Fibroblast of gingiva (primary cell): ENCODE measurements around the gene KRT28.
A peak's percentile ranks its signal among the peaks of the same experiment; 100 is the strongest.

ENCODE experiments used
- DNase-seq: peaks from one replicate; pipeline ENCODE4 v3.0.0-alpha.2; 2011; ENCODE audit warnings: low read depth

Gene KRT28, protein sequence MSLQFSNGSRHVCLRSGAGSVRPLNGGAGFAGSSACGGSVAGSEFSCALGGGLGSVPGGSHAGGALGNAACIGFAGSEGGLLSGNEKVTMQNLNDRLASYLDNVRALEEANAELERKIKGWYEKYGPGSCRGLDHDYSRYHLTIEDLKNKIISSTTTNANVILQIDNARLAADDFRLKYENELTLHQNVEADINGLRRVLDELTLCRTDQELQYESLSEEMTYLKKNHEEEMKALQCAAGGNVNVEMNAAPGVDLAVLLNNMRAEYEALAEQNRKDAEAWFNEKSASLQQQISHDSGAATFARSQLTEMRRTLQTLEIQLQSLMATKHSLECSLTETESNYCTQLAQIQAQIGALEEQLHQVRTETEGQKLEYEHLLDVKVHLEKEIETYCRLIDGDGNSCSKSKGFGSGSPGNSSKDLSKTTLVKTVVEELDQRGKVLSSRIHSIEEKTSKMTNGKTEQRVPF

DNA sequence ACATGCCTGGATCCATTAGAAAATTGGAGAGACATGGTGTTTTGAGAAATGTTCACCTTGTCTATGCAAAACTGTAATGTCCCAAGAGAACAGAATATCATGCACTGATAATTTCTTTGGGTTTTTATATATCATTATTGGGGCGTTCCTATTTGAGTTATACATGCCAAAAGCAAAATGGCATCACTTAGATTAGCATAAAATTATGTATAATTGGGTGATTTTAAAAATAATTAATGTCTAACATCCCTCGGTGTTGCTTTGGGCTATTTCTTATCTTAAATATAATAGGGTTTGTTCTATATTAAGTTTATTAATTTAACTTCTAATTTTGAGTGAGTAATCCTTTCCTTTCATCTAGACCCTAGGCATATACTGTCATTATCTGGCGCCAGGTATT is at the start of gene KRT28:
TSS of gene KRT28 (minus strand) at position 101 of the 400 bp plus-strand sequence. CDS start at position 35, 66 bp downstream.
- no peak for DNase-seq

DNA sequence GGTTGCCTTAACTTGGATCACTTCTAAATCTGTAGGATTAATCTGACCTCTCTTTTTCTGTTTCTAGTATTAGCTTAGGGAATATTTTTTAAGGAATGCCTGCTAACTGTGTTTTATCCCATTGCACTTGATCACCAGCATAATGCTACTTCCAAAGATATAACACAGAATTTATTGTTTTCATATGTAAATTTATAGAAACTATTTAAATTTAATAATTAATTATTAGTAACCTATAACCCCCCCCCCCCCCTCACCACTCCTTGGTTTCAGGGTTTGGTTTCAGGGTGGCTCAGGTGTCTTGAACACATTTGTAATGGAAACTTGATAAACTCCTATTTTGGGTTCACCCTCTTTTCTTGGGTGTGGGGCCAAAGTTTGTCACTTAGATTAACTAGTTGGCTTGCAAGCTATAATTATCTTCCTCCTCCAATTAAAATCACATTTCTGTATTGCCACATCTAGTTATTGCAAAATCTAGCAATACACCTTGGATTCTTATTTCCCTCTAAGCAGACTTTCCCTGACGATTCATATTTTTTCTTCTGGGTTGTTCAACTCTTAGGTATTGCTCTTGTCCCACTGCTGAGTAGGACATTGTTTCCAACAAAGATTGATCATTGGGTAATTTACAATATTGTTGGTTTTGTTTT is 49.0 kb upstream of the KRT28 start:
- no peak for DNase-seq

DNA sequence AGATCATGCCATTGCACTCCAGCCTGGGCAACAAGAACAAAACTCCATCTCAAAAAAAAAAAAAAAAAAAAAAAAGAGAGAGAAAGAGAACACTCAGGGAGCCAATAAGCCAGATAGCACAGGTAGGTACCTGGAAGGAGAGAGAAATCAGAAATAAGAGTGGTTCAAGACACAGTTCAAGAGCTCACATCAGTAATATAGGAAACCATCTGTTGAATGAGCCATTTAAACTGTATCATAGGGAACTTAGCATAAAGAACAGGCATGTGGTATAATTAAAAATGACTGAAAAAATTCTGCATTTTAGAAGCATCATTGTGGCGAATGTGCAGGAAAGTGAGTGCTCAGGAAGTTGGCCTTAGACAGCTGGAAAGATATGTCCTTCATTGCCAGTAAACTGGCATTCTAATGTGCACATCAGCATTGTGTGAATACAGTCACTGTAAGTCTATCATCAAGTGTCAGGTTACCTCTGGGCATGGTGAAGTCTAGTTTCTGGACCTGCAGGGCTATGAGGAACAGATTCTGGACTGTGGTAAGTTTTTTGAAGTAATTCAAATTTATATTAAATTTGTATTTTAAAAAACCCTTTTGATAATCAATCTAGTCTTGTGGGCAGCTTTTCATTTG is 46.9 kb upstream of the KRT28 start:
- DNase-seq, result peak; percentile 51

DNA sequence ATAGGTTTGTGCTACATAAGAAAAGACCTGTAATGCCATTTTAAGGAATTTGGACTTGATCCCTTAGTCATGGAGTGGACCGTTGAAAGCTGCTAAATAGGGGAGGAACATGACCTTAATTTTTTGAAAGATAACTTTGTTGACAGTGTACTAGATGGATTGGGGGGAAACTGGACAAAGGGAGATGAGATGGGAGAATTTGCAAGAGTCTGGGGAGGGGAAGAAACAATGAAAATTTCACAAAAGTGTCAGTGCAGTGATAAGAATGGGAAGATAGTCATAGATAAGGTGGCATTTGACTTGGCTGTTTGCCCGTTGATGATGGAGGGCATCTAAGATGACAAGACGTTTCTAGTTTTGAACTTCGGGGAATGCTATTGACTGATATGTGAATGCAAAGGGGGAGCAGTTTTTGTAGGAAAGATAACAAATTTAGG is 44.9 kb upstream of the KRT28 start:
- no peak for DNase-seq

DNA sequence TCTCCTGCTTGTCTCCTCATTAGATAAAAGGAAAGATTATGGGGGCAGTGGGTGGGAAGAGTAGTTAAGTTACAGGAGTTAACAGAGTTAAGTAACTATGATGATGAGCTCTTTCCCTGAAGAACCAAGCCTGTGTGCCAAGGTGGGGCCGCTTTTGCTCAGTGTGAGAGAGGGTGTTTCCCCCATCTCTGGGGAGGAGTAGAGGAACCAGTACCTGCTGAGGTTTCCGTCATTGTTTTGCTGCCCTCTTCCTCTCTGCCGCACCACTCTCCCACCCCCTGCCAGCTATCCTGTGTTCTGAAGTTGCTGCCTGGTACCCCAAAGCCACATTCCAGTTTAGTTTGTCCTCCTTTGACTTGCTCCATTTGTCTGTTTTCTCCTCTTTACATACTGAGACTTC is 43.5 kb upstream of the KRT28 start:
- DNase-seq, result no peak

DNA sequence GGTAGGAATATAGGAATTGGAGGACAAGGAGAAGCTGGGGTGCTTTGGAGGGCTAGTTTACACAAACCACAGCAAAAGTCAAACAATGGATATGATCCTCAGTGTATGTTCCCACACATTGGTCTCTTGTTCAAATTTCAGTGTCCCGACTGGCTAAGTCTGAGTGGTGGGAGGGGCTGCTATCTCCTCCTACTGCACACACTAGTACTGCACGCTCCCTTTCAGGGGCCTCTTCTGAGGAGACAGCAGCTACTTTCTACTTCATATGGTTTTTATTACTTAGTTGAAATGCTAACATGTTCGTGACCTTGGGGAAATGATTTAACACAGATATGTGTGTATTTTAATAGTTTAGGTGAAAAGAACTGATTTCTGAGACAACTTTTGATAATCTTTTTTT is 41.5 kb upstream of the KRT28 start:
- DNase-seq, result peak; percentile 20

DNA sequence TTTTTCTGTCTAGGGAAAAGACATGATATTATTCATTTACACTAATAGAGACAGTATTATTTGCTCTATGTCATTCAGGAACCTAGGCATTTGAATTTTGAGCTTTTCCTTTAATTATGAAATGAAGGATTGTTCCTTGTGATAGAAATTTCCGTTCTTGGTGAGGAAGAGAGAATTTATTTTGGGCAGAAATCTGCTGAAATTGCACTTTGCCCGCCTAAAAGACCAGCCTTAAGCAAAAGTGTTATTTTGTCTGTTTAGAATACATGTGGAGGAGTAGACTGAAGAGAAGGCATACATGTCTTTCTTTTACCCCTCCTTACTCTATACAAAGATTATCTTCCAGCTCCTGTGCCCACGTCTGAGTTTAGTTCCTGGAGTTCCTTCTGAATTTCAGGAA is 39.4 kb upstream of the KRT28 start:
- no peak for DNase-seq

DNA sequence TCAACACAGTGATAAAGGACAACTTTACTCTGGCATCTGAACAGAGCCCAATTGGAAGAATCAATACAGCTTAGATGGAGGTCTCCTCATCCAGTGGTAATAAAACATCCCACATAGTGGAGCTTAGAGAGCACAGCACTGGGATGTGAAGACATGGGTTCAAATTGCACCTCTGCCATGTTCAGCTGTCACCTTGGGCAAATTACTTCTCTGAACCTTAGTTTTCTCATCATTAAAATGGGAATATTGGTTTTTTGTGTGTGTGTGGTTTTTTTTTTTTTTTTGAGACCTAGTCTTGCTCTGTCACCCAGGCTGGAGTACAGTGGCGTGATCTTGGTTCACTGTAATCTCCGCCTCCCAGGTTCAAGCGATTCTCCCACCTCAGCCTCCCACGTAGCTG is 36.3 kb upstream of the KRT28 start:
- DNase-seq, result no peak

DNA sequence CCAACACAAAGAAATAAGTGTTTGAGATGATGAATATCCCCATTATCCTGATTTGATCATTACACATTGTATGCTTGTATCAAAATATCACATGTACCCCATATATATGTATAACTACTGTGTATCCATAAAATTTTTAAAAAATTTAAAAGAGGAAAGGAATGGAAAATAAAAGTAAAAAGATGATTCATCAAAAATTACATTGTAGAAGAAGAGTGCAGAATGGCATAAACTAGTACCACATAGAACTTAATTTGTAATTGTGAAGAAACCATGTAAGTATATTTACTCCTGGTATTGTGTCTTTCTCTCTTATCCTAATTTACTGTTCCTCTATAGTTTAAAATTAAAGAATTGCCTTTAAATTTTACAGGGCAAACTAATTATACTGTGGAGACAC is 34.1 kb upstream of the KRT28 start:
- DNase-seq, result no peak

DNA sequence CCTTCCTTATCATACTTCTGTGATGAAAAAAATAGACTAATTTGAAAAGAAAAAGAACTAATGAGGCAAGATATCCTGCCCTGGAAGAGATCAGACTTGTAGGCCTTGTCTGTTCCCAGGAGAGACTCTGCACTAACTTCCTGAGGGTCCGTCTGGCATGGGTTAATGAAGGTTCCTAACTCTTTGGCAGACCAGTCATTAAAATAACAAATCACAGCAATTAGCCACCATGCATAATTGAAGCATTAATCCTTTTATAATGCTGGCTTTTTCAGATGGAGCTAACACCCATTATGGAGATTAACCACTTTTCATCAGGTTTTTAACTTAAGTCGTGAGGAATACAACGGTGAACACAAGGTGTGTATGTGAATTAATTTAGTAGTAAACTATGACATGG is 33.1 kb upstream of the KRT28 start:
- DNase-seq, result no peak

DNA sequence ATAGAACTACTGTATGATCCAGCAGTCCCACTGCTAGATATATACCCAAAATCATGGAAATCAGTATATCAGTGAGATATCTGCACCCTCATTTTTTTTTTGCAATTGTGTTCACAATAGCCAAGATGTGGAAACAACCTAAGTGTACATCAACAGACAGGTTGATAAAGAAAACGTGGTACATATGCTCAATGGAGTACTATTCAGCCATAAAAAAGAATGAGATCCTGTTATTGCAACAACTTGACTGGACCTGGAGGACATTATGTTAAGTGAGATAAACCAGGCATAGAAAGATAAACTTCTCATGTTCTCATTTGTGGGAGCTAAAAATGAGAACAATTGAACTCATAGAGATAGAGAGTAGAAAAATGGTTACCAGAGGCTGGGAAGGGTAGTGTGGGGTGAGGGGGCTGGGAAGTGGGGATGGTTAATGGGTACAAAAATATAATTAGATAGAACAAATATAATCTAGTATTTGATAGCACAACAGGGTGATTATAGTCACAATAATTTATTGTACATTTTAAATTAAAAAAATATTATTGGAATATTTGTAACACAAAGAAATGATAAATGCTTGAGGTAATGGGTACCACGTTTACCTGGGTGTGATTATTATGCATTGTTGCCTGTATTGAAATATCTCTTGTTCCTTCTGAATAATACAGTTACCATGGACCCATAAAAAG is 30.5 kb upstream of the KRT28 start:
- no peak for DNase-seq

DNA sequence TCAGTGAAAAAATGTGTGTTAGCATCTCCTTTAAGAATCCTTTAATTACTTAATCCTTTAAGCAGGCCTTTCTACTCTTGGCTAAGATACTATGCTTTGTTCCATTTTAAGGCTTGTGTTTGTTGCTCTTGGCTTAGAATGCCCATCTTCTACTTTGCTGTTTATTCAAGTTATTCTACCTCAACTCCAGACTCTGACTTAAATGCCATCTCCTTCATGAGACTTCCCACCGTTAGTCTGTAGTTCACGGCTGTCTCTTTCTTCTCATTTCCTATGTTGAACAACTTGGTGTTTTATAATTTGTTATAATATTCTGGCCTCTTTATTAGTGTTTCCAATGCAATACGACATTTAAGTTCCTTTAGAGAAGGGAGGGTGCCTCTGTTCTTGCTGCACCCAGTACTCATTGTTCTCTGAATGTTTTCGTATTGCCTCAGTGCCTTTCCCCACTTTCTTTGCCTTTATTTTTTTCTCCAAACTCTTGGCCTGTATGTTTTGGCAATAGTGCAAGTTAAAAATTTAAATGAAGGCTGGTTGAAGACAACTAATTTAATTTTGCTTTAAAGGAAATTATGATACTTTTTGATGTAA is 28.8 kb upstream of the KRT28 start:
- peak; percentile 46 for DNase-seq

DNA sequence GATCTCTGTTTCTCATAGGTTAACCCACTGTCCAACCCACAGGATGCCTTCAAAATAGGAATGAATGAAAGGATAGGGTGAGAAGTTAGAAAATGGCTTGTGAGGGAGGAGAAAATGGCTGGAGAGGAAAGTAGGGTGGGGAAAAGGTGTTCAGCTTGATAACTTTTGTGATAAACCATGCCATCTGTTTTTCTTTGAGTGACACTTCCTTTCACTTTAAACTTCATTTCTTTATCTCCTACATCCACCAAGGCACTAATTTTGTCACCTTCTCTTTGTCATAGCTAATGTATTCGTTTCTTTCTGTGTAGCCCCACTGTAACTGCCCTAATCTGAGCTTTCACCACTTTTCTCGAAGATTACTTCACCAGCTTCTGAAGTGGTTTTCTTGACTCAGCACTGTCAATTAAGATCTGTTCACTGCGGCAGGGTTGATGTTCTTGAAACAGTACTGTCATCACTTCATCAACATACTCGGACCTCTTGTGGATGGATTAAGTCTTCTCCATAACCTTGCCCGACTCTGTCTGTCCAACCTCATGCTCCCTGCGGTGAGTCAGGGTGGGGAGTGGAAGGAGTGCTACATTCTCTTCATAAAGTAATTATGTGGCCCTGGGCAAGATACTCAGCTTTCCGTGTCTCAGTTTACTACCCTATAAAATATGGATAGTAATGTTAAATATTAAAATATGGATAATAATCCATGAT is 28.1 kb upstream of the KRT28 start:
- DNase-seq, result peak; percentile 14

DNA sequence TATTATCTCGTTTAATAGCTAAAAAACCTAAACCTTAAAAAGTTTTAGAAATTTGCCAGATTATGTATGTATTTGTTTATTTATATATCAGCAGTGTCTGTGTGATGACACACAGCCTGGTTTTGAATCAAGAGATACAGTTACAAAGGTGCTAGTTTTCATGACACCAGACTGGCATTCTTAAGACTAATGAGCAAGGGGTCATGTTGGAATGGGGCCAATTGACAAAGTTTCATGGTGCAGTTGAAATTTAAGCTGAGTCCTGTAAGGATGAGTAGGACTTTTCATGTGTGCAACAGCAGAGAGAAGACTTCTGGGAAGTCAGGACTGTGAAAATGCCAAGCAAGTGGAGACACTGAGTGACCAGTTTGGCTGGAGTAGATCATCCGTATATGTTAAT is 25.8 kb upstream of the KRT28 start:
- DNase-seq, result peak; percentile 25

DNA sequence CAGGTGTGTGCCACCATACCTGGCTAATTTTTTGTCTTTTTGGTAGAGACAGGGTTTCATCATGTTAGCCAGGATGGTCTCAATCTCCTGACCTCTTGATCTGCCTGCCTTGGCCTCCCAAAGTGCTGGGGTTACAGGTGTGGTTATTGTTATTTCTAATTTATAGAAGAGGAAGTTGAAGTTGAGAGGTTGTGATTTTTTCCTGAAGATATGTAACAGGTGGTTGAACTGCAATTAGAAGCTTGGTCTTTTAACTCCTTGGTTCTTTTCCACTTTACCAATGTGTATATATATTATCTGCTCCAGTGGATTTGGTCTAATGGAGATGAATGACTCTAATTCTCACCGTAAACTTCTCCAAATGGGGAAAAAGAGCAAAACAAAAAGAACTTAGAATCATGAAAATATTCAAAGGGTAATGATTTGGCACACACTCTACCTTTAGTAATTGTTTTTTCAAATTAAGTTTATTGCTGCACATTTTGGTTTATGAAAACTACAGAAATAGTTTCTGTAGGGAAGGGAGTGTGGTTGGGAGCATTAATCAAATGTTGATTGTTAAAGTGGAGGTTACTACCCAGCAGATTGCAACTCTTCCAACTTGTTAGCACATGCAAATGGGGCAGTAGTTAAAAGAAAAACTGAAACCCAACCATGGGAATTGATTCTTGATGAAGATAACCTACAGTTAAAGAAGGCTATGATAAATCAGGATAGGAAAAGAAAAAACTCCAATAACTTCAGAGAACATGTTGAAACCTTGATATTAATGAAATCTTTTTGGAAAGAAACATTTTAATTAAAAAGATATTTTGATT is 24.5 kb upstream of the KRT28 start:
- DNase-seq, result no peak

DNA sequence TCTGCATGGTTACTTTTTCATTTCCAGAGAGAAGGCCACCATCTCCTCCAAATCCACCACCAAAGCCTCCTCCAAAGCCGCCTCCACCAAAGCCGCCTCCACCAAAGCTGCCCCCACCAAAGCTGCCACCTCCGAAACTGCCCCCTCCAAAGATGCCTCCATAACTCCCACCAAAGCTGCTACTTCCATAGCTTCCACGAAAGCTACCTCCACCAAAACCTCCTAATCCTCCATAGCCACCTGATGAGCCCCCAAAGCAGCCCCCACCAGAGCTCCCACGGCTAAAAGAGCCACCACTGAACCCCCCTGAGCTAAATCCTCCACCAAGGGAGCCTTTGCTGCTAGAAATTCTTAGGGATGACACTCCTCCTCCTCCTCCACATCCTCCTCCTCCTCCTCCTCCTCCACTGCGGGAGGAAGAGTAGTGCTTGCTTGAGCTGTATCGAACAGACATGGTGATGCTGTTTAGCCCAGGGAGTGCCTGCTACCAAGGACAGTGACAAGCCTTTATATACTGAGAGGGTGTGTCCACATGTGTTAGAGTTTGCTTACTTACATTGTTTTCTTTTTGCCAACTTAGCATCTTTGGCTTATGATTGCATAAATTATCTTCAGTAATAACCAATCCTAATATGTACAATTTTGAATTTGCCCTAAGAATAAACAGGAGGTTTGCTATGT is 22.5 kb upstream of the KRT28 start, which contains the start of gene KRT10:
TSS of gene KRT10 (minus strand) at position 483 of the 681 bp plus-strand sequence. CDS start at position 454, 29 bp downstream.
- no peak for DNase-seq

DNA sequence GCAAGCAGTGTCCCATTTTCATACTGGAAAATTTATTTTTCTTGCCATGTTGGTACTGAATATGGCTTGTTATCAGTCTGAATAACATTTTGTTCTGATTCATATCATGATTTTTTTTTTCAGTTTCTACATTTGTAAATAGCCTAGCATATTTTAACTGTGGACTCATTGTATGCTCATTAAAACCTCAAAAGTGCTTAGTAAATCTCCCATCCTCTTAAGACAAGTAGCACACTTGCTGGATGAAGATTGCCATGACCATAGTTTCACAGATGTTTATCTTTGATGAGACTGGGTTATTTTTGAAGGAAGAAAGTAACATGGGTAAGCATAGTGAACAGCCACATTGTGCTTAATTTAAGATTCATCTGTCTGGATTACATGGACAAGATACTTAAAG is 21.8 kb upstream of the KRT28 start:
- DNase-seq, result no peak

DNA sequence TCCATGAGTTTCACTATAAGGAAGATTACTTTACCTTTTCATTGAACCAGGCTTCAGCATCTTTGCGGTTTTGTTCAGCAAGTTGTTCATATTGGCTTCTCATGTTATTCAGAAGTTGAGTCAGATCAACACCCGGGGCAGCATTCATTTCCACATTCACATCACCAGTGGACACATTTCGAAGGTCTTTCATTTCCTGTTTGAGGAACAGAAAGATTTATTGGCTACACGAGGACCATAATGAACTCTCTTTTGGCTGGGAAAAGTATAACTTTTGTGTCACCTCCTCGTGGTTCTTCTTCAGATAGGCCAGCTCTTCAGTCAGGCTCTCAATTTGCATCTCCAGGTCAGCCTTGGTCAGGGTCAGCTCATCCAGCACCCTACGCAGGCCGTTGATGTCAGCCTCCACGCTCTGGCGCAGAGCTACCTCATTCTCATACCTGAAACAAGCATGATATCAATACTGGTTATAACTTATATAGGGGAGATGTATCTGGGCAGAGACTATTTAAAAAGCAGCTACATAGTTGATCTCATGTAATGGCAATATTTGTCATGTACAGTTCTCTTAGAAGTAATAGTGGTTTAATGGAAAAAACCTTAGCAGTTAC is 20.6 kb upstream of the KRT28 start:
- DNase-seq, result no peak

DNA sequence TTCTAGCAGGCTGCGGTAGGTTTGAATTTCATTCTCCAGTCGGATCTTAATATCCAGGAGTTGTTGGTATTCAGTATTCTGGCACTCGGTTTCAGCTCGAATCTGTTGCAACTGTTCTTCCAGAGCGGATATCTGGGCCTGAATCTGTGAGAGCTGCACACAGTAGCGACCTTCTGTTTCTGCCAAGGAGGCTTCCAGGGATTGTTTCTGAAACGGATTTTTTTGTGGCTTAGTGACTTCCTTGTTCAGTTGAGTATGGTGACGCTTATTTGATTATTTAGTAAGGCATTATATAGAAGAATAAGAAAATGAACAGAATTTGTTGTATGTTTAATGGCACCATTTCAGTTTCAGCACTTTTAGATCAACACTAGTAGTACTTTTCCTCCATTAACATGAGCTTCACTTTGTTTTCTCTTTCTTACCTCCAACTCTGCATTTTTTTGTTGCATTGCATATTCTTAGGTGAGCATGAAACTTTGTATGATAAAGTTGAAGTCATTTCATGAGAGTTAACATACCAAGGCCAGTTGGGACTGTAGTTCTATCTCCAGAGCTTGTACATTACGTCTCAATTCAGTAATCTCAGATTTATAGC is 19.9 kb upstream of the KRT28 start:
- peak; percentile 6 for DNase-seq
